CD4-positive, alpha-beta T cell treated with Interleukin-4 for 4 hours (primary cell): ENCODE results near the gene RAB36.

Experiments used
- DNase-seq: peaks from one replicate; pipeline ENCODE4 v3.0.0-alpha.2; 2020

Gene RAB36

DNA sequence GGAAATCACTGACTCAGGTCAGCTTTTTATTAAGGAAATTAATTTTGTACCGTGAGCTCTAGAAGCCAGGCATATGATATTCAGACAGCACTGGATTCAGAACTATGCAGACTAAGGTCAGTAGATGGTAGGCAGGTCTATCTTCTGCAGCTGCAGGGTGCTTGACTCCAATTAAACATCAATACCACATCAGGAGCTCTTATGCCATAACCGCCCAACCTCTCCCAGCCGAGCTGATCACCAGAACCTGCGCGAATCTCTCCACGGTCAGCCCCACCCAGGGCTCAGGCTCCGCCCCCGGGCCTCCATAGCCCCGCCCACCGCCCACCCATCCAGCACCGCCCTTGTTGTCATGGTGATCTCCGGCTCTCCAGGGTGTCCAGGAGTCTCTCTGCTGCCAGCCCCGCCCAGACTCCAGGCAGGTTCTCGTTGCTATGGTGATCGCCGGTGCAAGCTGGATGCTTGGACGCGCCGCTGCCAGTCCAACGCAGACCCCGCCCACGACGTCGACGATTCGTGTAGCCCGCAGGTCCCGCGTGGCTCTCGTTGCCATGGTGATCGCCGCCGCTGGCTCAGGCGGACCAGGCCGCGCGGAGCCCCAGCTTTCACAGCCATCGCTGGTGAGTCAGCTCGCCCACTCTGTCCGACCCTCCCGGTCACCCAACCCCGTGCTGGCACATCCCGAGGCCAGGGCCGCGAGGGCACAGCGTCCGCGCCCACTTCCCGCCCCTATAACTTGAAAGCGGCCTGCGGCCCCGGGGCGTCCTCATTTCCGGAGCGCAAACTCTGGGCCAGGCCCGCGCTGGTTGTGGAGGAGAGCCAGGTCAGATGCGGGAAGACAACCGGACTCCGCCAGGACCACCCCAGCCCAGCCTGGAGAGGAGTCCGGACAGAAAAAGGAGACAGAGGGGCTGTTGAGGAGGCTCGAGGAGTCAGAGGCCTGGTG lies at the start of gene RAB36:
RAB36 (plus strand) TSS at position 546 of the 946 bp plus-strand sequence. CDS start 1,140 bp downstream, outside the sequence.
- DNase-seq, result peak; percentile 99

- DNase-seq, result no peak
These were observed 49.4 kb upstream of the RAB36 start for GRCh38 chr22:23095733-23096342.

DNA sequence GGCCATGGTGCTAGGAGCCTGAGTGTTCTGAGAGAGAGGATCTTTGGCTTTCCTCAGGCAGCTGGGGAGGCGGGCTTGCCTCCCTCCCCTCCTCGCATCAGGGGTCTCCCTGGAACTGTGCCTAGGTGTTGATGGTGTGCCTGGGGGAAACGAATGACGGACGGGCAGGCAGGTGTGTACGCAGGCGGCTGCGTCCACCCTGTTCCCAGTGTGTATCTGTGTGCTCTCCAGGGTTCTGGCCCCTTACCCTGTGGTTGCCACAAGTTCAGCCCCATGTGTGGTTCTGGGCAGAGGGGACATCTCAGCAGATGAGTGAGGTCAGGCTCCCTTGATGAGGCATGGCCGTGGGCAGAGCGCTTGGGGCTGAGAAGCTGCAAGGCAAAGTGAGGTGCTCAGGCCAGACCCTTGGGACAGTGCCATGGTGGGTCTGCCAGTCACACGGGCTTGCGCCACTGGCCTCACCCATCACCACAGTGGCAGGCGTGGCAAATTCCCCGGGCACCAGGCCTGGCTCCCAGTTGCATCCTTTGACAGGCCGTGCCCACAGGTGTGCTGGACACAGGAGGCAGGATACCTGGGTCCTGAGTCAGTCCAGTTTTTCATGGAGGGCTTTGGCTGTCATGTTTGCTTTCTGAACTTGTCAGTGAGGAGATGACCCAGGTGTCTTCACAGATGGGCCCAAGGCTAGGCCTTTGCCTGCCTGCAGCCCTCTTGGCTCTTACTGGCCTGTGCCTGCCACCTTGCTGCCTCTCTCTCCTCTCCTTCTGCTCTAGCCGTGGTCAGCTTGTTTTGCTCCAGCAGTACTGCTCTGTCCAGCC lies 47.7 kb upstream of the RAB36 start:
- DNase-seq, result no peak

- DNase-seq, result no peak
These were observed 47.0 kb upstream of the RAB36 start for GRCh38 chr22:23098230-23098705.

- no peak for DNase-seq
These were observed 46.4 kb upstream of the RAB36 start for GRCh38 chr22:23098718-23099530.

- DNase-seq, result no peak
These were observed 45.8 kb upstream of the RAB36 start for GRCh38 chr22:23099531-23099804.

DNA sequence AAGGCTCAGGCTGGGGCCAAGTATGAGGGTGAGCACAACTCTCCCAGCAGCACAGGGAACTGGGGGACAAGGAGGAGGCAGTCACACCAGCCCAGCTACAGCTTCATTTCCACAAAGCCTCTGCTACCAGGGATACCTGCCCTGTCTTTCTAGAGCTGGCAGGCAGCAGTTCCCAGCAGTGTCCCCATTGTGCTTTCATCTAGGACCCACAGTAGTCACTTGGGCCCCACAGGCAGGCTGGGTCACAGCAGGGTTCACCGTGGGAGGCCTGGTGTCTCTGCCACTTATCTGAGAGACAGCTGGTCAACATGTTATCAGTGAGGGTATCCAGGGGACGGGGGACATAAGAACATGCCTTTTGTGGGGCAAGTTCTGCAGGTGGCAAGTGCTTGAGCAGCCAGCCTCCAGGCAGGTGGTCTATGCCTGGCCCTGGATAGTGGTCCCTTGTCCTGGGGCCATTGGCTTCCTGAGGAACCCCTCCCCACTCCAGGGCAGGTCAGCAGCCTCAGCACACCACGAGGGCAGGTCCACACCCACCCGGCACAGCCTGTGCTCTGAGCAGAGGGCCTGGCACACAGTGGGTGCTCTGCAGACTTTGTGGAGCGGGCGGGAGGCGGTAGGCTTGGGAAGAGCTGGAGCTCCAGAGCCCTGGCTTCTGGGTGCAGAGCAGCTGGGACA lies 45.0 kb upstream of the RAB36 start:
- DNase-seq, result no peak

- no peak for DNase-seq
These were observed 43.8 kb upstream of the RAB36 start for GRCh38 chr22:23101524-23101923.

GRCh38 chr22:23102002-23102655 lies 43.1 kb upstream of the RAB36 start:
- no peak for DNase-seq

DNA sequence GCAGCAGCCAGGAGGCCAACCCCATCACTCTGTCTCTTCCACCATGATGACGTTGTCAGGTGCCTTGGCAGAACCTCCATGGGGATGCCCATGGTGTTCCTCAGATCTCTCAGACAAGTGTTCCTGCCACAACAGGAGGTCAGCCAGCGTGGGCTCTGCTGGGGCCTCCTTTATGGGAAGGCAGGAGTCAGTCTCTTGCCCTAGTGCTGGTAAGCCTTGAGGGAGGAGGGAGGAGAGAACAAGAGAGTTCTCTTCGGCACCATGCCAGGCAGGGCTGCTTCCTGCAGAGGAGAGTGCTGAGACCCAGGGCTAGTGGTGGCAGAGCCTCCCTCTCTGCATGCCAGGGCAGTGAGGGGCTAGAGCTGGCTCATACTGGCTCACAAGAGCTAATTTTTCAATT lies 42.5 kb upstream of the RAB36 start:
- no peak for DNase-seq

DNA sequence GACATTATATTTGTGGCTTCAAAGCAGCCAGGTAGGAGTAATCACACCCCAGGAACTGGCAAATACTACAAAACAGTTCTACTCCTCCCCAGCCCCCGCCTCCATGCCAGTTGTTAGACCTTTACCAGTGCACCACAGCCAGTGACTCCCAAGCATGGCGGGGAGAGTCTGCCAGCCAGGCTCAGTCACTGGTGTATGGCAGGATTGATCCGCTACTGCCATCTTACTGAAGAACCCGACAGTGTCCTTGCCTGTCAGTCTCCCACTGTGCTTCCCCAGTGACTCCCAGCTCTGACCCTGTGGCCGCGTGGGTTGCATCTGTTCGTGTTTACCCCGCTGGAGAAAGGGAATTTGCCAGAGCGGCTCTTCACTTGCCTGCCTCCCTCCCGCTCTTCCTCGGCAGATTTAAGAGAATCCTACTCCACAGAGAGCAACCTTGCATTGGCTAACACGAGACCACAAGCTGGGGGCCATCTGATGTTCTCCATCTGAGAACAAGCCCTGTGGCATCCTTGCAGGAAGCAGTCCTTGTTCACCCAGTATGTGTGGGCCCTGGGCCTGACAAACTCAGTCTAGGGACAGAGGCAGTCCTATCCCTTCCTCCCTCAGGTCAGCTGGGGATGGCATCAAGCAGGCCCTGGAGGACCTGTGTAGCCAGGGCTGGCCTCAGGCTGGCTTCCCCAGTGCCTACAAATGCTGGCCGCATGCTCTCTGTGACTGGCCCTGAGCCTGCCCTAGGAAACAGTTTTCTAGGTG lies 41.9 kb upstream of the RAB36 start:
- no peak for DNase-seq

DNA sequence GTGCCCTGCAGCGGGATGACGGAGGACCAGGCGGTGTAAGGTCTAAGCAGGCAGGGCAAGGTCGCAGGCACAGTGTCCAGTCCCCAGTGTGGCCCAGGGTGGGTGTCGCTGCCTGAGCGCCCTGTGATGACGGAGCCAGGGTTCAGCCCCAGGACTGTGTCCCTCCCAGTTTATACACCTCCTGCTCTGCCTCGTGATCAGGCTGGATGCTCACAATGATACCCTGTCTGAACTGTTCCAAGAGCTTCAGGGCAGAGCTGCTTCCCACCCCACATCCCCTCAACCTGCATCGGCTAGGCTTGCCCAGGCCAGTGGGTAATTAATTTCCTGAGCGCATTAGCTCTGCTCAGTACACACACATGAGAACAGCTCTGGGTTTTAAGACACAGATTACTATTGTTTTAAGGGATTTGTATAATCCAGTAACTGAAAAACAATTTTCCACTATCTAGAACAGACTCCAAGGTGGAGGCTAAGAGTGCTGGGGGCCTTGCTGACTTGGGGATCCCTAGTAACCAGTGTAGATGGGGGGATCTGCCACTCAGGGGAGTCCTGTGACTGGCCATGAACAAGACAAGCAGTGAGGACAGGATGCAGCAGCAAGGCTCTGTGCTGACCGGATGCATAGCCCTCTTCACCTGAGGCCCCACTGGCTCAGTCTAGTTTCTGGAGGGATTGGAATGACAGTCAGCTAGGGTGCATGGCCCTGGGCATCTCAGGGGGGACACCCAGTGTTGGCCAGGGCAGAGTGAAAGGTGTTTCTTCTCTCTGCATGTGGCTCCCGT lies 40.9 kb upstream of the RAB36 start:
- no peak for DNase-seq

DNA sequence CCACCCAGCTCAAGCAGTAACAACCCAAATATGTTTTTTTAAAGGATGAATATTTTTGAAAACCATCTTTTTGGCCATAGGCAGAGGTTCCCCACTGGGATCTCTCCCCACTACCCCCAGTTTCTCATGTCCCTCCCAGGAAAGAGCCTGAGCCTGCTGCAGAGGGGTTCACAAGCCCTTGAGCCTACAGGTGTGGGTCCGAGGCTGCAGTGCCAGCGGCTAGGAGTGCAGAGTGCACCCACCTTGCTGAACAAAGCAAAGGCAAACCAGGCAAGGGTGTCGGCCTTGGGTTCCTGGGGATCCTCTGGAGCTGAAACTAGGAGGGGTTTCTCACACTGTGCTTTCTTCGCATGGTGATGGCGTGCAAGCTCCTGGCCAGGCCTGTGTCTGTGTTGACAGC lies 40.0 kb upstream of the RAB36 start:
- no peak for DNase-seq

GRCh38 chr22:23105919-23106318 lies 39.4 kb upstream of the RAB36 start:
- no peak for DNase-seq

DNA sequence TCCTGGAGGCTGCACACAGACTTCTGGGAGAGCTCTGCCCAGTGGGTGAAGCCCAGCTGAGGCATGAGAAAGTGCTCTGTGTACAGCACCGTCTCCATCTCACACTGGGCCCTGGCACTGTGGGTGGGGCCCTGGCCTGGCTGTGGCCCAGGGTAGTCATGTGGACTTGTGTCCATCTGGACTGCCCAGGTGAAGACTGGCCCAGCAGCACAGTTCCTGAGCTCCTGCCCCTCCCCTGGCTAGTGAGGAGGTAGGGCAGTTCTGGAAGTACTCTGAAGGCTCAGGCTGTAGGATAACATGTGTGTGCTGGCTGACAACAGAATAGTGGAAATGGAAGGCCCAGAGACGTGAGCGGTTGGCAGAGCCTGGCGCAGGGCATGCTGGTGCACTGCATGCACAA lies 38.9 kb upstream of the RAB36 start:
- DNase-seq, result no peak

GRCh38 chr22:23106906-23107367 lies 38.3 kb upstream of the RAB36 start:
- DNase-seq, result no peak

DNA sequence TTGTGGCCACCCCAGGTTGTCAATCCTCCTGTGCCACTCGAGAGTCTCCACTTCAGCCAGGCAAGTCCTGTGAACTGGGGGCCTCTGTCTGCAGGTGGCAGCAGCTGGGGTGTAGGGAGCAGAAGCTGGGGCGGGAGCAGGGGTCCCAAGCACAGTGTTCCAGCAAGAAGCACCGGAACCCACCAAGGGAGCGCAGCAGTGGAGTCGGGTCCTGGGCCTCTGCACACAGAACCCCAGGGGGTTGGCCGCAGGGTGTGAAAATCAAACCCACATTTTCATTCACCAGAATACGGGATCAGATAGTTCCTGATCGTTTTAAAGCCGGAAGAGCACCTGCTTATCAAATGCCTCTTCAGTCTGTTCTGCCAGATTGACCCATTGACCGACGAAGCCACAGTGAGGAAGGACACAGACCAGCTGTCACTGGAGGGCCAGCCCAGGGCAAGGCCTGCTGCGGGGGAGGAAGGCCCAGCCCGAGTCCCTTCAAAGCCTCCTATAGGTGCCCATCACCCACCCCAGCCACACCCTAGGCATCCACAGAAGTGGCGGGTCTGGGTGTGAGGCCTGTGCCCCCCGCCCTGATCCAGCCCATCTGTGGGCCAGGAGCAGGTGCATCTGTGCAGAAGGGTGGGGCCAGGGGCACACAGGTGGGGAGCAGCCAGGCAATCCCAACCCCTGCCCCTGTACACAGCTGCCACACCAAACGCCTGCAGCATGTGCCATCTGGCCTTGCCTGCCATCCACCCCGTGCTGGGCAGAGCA lies 37.6 kb upstream of the RAB36 start:
- DNase-seq, result no peak

DNA sequence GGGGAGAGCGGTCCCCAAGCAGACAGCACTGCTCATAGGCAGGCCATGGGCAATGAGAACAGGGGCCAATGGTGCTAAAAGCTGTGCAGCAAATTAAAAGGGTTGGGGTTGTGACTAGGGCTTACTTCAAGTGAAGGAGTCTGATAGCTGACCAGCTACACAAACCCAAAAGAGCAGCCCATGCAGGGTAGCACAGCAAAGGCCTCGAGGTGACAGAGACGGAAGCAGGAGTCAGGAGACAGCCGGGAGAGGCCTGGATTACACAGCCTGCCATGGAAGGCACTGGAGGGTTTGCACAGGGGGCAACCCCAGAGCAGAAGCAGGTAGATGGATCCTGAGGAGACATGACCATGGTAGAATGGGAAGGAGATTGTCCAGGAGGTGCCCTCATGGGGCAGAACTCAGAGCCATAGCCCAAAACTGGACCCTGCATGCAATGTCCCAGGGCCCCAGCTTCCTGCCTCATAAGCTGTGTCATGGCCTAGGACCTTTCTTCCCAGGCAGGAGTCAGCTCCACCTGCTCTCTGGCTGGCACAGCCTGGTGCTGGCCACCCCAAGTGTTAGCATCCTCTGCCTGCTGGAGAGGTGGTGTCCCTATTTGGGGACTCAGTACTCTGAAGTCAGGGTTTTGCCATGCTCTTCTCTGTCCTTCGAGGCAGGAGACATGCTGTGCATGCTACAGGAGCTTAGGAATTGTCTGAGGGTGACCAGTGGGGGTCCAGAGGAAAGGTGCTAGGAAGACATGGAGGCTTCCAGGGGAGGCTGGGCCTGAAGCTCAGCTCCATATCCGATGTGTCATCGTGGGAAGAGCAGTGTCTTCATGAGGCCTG lies 36.8 kb upstream of the RAB36 start:
- no peak for DNase-seq
